Measurements from ENCODE around the gene TMEM222.

GRCh38 chr1:27358928-27359313 is 37.0 kb downstream of the TMEM222 start:
- no peak for TF ChIP-seq EZH2 (optimal IDR thresholded peaks at IDR 0.05; ENCODE audit: low read depth, low read length)
- TF ChIP-seq, protein P1, sequence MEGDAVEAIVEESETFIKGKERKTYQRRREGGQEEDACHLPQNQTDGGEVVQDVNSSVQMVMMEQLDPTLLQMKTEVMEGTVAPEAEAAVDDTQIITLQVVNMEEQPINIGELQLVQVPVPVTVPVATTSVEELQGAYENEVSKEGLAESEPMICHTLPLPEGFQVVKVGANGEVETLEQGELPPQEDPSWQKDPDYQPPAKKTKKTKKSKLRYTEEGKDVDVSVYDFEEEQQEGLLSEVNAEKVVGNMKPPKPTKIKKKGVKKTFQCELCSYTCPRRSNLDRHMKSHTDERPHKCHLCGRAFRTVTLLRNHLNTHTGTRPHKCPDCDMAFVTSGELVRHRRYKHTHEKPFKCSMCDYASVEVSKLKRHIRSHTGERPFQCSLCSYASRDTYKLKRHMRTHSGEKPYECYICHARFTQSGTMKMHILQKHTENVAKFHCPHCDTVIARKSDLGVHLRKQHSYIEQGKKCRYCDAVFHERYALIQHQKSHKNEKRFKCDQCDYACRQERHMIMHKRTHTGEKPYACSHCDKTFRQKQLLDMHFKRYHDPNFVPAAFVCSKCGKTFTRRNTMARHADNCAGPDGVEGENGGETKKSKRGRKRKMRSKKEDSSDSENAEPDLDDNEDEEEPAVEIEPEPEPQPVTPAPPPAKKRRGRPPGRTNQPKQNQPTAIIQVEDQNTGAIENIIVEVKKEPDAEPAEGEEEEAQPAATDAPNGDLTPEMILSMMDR (IDR thresholded peaks at IDR 0.05; ENCODE audit: low read length), result no peak

Measured in MM.1S (cell line).